GM12878 (cell line): ENCODE data around the gene DNAI2. TPM values are rescaled to one million over a fixed set of nuclear protein-coding genes. Genes with fewer than 3 reads are reported as not detected.

Experiments
- ASH2L ChIP-seq: fragments of 300-600, 200-600 bp; sonication (generic); IDR thresholded peaks from 2 replicates; pipeline ENCODE4 v1.6.1; 2017; ENCODE audit warnings: low read depth, mild to moderate bottlenecking, borderline replicate concordance
- ATF2 ChIP-seq: IDR thresholded peaks from 2 replicates; pipeline ENCODE4 v1.6.1; 2012; ENCODE audit warnings: low read length, inconsistent platforms
- BACH1 ChIP-seq: fragments of 450-650 bp; IDR thresholded peaks from 2 replicates; pipeline ENCODE4 v1.6.1; 2017; ENCODE audit warnings: mild to moderate bottlenecking, borderline replicate concordance
- BCL11A ChIP-seq: IDR thresholded peaks from 2 replicates; pipeline ENCODE4 v1.6.1; 2011; ENCODE audit warnings: low read depth, low read length
- BHLHE40 ChIP-seq, 2 experiments: fragments of 450-650 bp in 1 of 2; IDR thresholded peaks; 2 replicates each; pipeline ENCODE4 v1.6.1; 2011 to 2017; ENCODE audit warnings: low read depth in 2 of 2, borderline replicate concordance in 1 of 2, improper control_type of control experiment in 1 of 2, low read length in 1 of 2, mild to moderate bottlenecking in 1 of 2
- CHD1 ChIP-seq: IDR thresholded peaks from 2 replicates; pipeline ENCODE4 v1.6.1; 2012; ENCODE audit warnings: low read depth, low read length, improper control_type of control experiment
- ESRRA ChIP-seq: IDR thresholded peaks from 2 replicates; pipeline ENCODE4 v1.6.1; 2012; ENCODE audit warnings: mild to moderate bottlenecking, low read length, improper control_type of control experiment
- GATAD2B ChIP-seq: fragments of 450-650 bp; conservative IDR thresholded peaks from 2 replicates; pipeline ENCODE4 v1.6.1; 2017; ENCODE audit warnings: low read depth, mild to moderate bottlenecking, moderate library complexity
- IKZF1 ChIP-seq: fragments of 450-650 bp; conservative IDR thresholded peaks from 2 replicates; pipeline ENCODE4 v1.6.1; 2017; ENCODE audit warnings: antibody characterized with exemption, mild to moderate bottlenecking
- KAT2A ChIP-seq: conservative IDR thresholded peaks from 2 replicates; pipeline ENCODE4 v1.6.1; 2011; ENCODE audit warnings: low read depth, low read length; ENCODE audit not compliant: control insufficient read depth
- NR2F1 ChIP-seq: fragments of 450-650 bp; conservative IDR thresholded peaks from 2 replicates; pipeline ENCODE4 v1.6.1; 2017; ENCODE audit warnings: mild to moderate bottlenecking
- PBX3 ChIP-seq: IDR thresholded peaks from 2 replicates; pipeline ENCODE4 v1.6.1; 2011; ENCODE audit warnings: mild to moderate bottlenecking, low read depth, low read length, moderate library complexity; ENCODE audit not compliant: insufficient replicate concordance
- POLR2AphosphoS5 ChIP-seq: IDR thresholded peaks from 2 replicates; pipeline ENCODE4 v1.6.1; 2011; ENCODE audit warnings: mild to moderate bottlenecking, low read length, inconsistent platforms
- RCOR1 ChIP-seq: conservative IDR thresholded peaks from 2 replicates; pipeline ENCODE4 v1.6.1; 2012; ENCODE audit warnings: low read depth, low read length, improper control_type of control experiment
- SIN3A ChIP-seq: IDR thresholded peaks from 2 replicates; pipeline ENCODE4 v1.6.1; 2012; ENCODE audit warnings: low read depth, low read length, improper control_type of control experiment
- SMC3 ChIP-seq: IDR thresholded peaks from 2 replicates; pipeline ENCODE4 v1.6.1; 2011; ENCODE audit warnings: low read length, improper control_type of control experiment, borderline replicate concordance
- TCF12 ChIP-seq: IDR thresholded peaks from 2 replicates; pipeline ENCODE4 v1.6.1; 2011; ENCODE audit warnings: low read depth, mild to moderate bottlenecking, low read length
- WRNIP1 ChIP-seq: IDR thresholded peaks from 2 replicates; pipeline ENCODE4 v1.6.1; 2011; ENCODE audit warnings: low read depth, low read length, improper control_type of control experiment, borderline replicate concordance
- YBX1 ChIP-seq: fragments of 450-650 bp; IDR thresholded peaks from 2 replicates; pipeline ENCODE4 v1.6.1; 2016; ENCODE audit warnings: antibody characterized with exemption
- YY1 ChIP-seq: IDR thresholded peaks from 2 replicates; pipeline ENCODE4 v1.6.1; 2011; ENCODE audit warnings: low read depth, mild to moderate bottlenecking, low read length
- ZNF217 ChIP-seq: fragments of 450-650 bp; IDR thresholded peaks from 2 replicates; pipeline ENCODE4 v1.6.1; 2017; ENCODE audit warnings: antibody characterized with exemption, mild to moderate bottlenecking
- ZSCAN29 ChIP-seq: fragments of 450-650 bp; IDR thresholded peaks from 2 replicates; pipeline ENCODE4 v1.6.1; 2017; ENCODE audit warnings: mild to moderate bottlenecking, moderate library complexity
- polyA plus RNA-seq, 11 experiments: library from polyadenylated mRNA; depleted of rRNA in 4 of 11; unstranded in 6 of 11; stranded (reverse) in 5 of 11; fragments of >200 nt; fragmentation: Nextera tagmentation in 4 of 11; fragmentation: Illumina TruSeq in 1 of 11; extraction: Ambion mirVana in 4 of 11; extraction: Trizol in 1 of 11; gene quantifications; 1 replicate in 1 of 11; 2 replicates in 10 of 11; pipeline versions ENCODE4 v1.2.1 to v1.2.3, GENCODE V29; 2011 to 2016; ENCODE audit warnings: inconsistent platforms in 2 of 11, missing spikeins in 2 of 11, low read depth in 1 of 11
- total RNA-seq, 4 experiments: library from RNA; depleted of rRNA in 3 of 4; stranded (reverse); fragments of >200 nt in 3 of 4; fragmentation: Illumina TruSeq in 1 of 4; extraction: Trizol in 1 of 4; gene quantifications; 2 replicates each; pipeline versions ENCODE4 v1.2.1 to v1.2.3, GENCODE V29; 2013 to 2021
- TF ChIP-seq, protein P1 (sequence below): fragments of 450-650 bp; IDR thresholded peaks from 2 replicates; pipeline ENCODE4 v1.6.1; 2018; ENCODE audit warnings: borderline replicate concordance, mild to moderate bottlenecking; ENCODE audit not compliant: partially characterized antibody
- TF ChIP-seq, protein P2 (sequence below): IDR thresholded peaks from 2 replicates; pipeline ENCODE4 v1.6.1; 2012; ENCODE audit warnings: low read depth, low read length, improper control_type of control experiment

Gene DNAI2
- total and polyA plus RNA-seq, 10 of the 15 experiments (the other 5 are each of a cell fraction or from before 2014, with no cell fraction given), result 0.04 to 1.8 (median 0.13) TPM

- TF ChIP-seq, protein P1, sequence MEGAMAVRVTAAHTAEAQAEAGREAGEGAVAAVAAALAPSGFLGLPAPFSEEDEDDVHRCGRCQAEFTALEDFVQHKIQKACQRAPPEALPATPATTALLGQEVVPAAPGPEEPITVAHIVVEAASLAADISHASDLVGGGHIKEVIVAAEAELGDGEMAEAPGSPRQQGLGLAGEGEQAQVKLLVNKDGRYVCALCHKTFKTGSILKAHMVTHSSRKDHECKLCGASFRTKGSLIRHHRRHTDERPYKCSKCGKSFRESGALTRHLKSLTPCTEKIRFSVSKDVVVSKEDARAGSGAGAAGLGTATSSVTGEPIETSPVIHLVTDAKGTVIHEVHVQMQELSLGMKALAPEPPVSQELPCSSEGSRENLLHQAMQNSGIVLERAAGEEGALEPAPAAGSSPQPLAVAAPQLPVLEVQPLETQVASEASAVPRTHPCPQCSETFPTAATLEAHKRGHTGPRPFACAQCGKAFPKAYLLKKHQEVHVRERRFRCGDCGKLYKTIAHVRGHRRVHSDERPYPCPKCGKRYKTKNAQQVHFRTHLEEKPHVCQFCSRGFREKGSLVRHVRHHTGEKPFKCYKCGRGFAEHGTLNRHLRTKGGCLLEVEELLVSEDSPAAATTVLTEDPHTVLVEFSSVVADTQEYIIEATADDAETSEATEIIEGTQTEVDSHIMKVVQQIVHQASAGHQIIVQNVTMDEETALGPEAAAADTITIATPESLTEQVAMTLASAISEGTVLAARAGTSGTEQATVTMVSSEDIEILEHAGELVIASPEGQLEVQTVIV, result no peak
- TF ChIP-seq RCOR1 (no peak), IKZF1 (peak; percentile 82), ZNF217 (no peak), CHD1 (no peak), SIN3A (no peak), NR2F1 (peak; percentile 89), KAT2A (no peak), POLR2AphosphoS5 (no peak), BCL11A (no peak), PBX3 (no peak), YY1 (no peak), ASH2L (no peak), TCF12 (no peak), YBX1 (no peak), GATAD2B (no peak), ATF2 (no peak), ZSCAN29 (no peak), WRNIP1 (no peak), SMC3 (no peak), BACH1 (no peak), ESRRA (no peak), BHLHE40 (IDR thresholded peaks at IDR 0.05; ENCODE audit: borderline replicate concordance in 1 of 2, low read depth in 2 of 2, low read length in 1 of 2) (peak in 1 of 2 experiments; percentile 59; a peak in 1 of 4 replicates)
- TF ChIP-seq, protein P2, sequence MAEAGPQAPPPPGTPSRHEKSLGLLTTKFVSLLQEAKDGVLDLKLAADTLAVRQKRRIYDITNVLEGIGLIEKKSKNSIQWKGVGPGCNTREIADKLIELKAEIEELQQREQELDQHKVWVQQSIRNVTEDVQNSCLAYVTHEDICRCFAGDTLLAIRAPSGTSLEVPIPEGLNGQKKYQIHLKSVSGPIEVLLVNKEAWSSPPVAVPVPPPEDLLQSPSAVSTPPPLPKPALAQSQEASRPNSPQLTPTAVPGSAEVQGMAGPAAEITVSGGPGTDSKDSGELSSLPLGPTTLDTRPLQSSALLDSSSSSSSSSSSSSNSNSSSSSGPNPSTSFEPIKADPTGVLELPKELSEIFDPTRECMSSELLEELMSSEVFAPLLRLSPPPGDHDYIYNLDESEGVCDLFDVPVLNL, result no peak
These were observed 791 bp downstream of the DNAI2 start (continued) for GRCh38 chr17:74274709-74275340.
